ENCODE data around the gene MAP2K2.
"Not testable (repeated sequence)": the region's sequence is repeated elsewhere in the genome, so short reads cannot be mapped to it uniquely, and the experiment has no call there.

MAP2K2 gene

DNA sequence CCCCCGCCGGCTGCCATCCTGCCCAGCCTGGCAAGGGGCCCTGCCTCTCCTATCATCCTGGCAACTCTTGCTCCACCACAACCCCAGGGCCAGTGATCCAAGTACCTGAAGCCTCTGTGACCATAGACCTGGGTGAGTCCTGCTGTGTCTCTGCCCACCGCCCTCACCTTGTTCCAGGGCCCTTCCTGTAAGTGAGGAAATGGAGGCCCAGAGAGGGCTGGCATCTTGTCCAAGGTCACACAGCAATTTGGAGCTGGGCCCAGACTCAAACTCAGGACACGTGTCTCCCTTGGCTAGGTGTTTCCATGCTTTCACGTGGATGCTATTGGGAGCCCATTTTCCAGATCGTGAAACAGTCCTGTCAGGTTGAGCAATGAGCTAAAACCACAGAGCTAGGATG is 33.2 kb upstream of the MAP2K2 start:
- DNase-seq (ENCODE audit: low read depth, low spot score) = no peak
- in situ Hi-C loops (cut with HindIII; ENCODE audit: low sequenced_read_pairs) = no loop called here
- H3K4me3 ChIP-seq (ENCODE audit: low read depth, low read length) = no peak overlapping the region
- TF ChIP-seq, protein P1, sequence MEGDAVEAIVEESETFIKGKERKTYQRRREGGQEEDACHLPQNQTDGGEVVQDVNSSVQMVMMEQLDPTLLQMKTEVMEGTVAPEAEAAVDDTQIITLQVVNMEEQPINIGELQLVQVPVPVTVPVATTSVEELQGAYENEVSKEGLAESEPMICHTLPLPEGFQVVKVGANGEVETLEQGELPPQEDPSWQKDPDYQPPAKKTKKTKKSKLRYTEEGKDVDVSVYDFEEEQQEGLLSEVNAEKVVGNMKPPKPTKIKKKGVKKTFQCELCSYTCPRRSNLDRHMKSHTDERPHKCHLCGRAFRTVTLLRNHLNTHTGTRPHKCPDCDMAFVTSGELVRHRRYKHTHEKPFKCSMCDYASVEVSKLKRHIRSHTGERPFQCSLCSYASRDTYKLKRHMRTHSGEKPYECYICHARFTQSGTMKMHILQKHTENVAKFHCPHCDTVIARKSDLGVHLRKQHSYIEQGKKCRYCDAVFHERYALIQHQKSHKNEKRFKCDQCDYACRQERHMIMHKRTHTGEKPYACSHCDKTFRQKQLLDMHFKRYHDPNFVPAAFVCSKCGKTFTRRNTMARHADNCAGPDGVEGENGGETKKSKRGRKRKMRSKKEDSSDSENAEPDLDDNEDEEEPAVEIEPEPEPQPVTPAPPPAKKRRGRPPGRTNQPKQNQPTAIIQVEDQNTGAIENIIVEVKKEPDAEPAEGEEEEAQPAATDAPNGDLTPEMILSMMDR (IDR thresholded peaks at IDR 0.05; ENCODE audit: low read depth, low read length) = no peak

DNA sequence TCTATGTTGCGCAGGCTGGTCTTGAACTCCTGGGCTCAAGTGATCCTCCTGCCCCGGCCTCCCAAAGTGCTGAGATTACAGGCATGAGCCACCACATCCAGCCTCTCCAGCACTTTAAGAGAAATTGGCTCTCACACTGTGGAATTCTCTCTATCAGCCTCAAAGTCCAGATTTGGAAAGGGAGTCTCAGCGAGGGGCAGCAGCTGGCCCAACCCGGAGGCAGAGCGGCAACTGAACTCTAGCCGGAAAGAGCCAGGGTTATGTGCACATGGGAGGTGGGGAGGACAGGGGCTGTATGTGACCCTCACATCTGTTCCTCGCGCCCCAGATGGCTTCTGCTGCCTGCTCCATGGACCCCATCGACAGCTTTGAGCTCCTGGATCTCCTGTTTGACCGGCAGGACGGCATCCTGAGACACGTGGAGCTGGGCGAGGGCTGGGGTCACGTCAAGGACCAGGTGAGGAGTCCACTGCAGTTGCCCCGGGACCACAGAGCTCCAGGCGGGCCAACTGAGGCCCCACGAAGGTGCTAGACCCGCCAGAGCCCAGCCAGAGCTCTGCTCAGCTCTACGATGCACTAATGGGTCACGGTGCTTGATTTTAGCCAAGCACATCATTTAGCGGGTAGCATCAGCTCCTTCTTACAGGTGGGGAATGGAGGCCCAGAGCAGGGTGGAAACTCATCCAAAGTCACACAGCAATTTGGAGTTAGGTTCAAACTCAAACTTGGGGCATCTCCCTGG is 30.8 kb upstream of the MAP2K2 start:
- DNase-seq (ENCODE audit: low read depth, low spot score) = no peak
- in situ Hi-C loops (cut with HindIII; ENCODE audit: low sequenced_read_pairs) = no loop called here
- no peak overlapping the region for H3K4me3 ChIP-seq (ENCODE audit: low read depth, low read length)
- TF ChIP-seq, protein P1 (IDR thresholded peaks at IDR 0.05; ENCODE audit: low read depth, low read length) = no peak

DNA sequence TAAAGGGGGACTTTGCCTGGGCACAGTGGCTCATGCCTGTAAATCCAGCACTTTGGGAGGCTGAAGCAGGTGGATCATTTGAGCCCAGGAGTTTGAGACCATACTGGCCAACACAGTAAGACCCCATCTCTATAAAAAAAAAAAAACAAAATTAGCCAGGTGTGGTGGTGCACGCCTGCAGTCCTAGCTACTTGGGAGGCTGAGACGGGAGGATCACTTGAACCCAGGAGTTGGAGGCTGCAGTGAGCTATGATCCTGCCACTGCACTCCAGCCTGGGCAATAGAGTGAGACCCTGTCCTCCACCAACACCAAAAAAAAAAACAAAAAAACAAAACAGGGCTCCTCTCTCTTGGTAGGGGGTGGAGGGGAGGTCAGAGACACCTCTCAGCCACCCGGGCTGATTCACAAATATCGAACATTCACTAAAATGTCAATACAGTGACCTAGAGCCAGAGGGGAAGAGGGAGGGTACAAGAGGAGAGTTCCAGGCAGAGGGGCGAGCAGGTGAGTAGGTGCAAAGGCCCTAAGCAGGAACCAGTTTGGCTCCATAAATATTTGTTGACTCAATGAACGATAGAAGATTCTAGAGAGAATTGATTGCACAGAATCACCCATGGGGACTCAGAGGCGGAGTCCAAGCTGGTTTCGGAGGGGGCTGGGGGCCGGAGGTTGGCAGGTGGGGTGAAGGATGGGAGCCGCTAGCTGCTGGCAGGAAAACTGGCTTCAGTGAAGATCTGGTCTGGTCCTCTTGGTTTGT is 28.5 kb upstream of the MAP2K2 start:
- in situ Hi-C loops (cut with HindIII; ENCODE audit: low sequenced_read_pairs) = no loop called here
- H3K4me3 ChIP-seq (ENCODE audit: low read depth, low read length) = no peak overlapping the region
- TF ChIP-seq, protein P1 (IDR thresholded peaks at IDR 0.05; ENCODE audit: low read depth, low read length) = no peak
- DNase-seq (ENCODE audit: low read depth, low spot score) = no peak

DNA sequence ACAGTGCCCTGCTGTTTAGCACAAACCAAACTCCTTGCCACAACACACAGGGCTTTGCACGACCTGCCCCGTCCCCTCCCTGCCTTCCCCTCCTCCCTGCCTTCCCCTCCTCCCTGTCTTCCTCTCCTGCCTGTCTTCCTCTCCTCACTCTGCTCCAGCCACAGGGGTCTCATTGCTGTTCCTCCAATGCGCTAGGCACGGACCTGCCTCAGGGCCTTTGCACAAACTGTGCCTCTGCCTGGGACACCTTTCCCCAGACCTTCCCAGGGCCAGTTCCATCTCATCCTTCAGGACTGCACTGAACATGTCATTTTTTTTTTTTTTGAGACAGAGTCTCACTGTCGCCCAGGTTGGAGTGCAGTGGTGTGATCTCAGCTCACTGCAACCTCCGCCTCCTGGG is 27.7 kb upstream of the MAP2K2 start:
- no peak for DNase-seq (ENCODE audit: low read depth, low spot score)
- TF ChIP-seq, protein P1 (IDR thresholded peaks at IDR 0.05; ENCODE audit: low read depth, low read length) = no peak
- in situ Hi-C loops (cut with HindIII; ENCODE audit: low sequenced_read_pairs) = no loop called here
- no peak overlapping the region for H3K4me3 ChIP-seq (ENCODE audit: low read depth, low read length)

DNA sequence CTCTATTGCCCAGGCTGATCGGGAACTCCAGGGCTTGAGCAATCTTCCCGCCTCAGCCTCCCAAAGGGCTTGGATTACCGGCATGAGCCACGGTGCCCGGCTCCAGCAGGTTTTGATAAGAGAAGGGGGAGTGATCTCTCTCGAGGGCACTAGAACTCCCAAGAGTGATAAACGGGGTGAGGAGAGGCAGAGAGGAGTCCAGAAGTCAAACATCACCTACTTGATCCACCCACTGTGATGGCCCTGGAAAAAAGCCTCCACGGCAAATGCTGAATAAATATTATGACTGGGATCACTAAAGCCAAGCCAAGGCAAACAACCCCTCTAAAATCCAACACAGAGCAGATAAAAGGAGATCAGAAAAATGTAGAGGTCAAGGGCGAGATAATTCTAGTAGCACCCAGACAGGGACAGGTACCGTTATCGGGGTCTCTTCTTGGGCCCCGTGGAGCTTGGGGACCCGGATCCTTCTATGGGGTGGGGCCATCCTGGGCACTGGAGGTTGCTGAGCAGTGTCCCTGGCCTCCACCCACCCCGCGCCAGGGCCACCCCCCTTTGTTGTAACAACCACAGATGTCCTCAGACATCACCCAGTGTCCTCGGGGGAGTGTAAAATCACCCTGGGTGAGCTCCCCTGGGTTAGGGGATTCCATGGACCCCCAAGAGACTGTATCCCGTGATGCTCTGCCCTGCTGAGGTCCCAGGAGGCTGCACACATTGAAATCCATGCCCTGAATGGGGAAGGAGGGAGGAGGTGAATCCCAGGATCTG is 25.8 kb upstream of the MAP2K2 start:
- in situ Hi-C loops (cut with HindIII; ENCODE audit: low sequenced_read_pairs) = no loop called here
- DNase-seq (ENCODE audit: low read depth, low spot score) = no peak
- TF ChIP-seq, protein P1 (IDR thresholded peaks at IDR 0.05; ENCODE audit: low read depth, low read length) = no peak
- H3K4me3 ChIP-seq (ENCODE audit: low read depth, low read length) = no peak overlapping the region

DNA sequence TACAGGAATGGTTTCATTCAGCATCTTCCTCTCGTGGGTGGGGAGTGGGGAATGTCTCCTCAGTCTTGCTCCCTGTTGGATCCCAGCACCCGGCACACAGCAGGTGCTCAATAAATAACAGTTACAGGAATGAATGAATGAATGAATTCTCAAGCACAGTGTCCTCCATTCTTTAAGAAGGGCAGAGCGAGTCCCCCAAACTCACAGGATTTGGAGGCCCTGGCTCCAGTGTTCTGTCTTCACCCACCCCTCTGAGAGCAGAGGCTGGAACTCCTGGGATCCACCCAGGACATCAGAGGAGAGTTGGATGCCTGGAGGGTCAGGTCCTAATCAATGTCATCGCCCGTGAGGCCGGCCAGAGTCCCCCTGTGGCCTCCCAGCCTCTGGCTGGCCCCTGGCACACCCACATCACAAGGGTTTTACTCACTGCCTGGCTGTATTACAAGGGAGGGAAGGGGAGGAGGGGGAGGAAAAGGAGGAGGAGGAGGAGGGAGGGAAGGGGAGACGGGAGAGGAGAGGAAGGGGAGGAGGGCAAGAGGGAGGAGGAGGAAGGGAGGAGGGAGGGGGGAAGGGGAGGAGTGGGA is 20.8 kb upstream of the MAP2K2 start:
- no peak overlapping the region for H3K4me3 ChIP-seq (ENCODE audit: low read depth, low read length)
- no peak for DNase-seq (ENCODE audit: low read depth, low spot score)
- in situ Hi-C loops (cut with HindIII; ENCODE audit: low sequenced_read_pairs) = no loop called here
- TF ChIP-seq, protein P1 (IDR thresholded peaks at IDR 0.05; ENCODE audit: low read depth, low read length) = no peak

DNA sequence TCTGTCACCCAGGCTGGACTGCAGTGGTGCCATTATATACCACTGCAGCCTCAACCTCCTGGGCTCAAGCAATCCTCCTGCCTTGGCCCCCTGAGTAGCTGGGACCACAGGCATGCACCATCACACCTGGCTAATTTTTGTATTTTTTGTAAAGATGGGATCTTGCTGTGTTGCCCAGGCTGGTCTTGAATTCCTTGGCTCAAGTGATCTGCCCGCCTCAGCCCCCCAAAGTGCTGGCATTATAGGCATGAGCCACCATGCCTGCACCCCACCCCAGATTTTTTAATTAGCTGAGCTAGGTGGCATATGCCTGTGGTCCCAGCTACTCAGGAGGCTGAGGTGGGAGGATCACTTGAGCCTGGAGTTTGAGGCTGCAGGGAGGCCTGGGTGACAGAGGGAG is 19.0 kb upstream of the MAP2K2 start:
- in situ Hi-C loops (cut with HindIII; ENCODE audit: low sequenced_read_pairs); DNase-seq (ENCODE audit: low read depth, low spot score); H3K4me3 ChIP-seq (ENCODE audit: low read depth, low read length): not testable (repeated sequence)

Data from astrocyte of the spinal cord (primary cell).